ENCODE data around the gene ZNRF2. TPM values are rescaled to one million over a fixed set of nuclear protein-coding genes. Genes with fewer than 3 reads are reported as not detected.

The ZNRF2 gene
- total RNA-seq, 1 experiment from 2014 or later, result 9.8 TPM

DNA sequence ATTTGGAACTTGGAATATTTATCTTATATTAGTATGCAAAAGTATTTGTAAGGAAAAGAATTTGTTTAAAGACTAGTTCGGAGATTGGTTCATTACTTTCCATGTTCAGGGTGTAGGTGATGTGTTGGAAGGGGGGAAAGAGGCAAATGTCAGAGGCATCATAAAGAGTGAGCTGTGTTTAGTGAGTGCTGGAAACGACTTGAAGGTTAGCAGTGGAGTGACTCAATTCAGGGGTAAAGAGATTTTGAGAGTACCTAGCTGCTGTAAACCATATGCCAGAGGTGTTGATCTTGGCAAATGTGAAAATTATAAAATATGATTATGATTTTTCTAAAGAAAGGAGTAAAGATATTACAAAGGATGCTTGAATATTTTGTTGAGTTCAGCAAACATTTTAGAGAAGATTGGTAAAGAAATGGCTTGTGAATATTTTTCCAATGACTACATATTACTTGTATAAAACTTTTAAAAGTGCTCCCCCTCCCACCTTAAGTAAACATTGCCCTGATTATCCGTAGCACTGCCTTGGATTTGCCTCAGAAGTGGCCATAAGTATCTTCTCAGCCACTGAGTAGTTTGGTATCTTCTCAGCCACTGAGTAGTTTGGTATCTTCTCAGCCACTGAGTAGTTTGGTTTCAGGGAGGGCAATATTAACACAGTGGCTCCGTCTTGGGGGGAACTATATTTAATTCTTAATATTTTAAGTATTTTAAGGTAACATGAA, 51.5 kb downstream of the ZNRF2 start:
- BruUV-seq (replicated peaks), result no TSS peak
- Mint-ChIP-seq H3K4me3 (ENCODE audit: unreplicated experiment) (no peak overlapping the region), H3K4me1 (ENCODE audit: insufficient read depth, unreplicated experiment) (peaks cover 28% of the 10 kb centered on the region), H3K27me3 (ENCODE audit: insufficient read depth, unreplicated experiment) (no peaks in the 10 kb centered on the region), H3K36me3 (ENCODE audit: insufficient read depth, unreplicated experiment) (no peaks in the 10 kb centered on the region), H3K27ac (ENCODE audit: low read depth, unreplicated experiment) (peak overlapping the region; percentile 21), H3K9me3 (ENCODE audit: unreplicated experiment) (peaks cover 2% of the 10 kb centered on the region)
- DNase-seq (ENCODE audit: unreplicated experiment), result no peak
- TF ChIP-seq, protein P1, sequence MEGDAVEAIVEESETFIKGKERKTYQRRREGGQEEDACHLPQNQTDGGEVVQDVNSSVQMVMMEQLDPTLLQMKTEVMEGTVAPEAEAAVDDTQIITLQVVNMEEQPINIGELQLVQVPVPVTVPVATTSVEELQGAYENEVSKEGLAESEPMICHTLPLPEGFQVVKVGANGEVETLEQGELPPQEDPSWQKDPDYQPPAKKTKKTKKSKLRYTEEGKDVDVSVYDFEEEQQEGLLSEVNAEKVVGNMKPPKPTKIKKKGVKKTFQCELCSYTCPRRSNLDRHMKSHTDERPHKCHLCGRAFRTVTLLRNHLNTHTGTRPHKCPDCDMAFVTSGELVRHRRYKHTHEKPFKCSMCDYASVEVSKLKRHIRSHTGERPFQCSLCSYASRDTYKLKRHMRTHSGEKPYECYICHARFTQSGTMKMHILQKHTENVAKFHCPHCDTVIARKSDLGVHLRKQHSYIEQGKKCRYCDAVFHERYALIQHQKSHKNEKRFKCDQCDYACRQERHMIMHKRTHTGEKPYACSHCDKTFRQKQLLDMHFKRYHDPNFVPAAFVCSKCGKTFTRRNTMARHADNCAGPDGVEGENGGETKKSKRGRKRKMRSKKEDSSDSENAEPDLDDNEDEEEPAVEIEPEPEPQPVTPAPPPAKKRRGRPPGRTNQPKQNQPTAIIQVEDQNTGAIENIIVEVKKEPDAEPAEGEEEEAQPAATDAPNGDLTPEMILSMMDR (IDR thresholded peaks at IDR 0.05; ENCODE audit: unreplicated experiment), result no peak
- intact Hi-C loops (cut with micrococcal nuclease), result no loop called here
- ChIA-PET CTCF (interaction anchor here (1.0 to 1.1 kb wide), 2 partner anchors 8 to 77 kb away, joined by 3 to 4 read pairs; no protein-coding TSS in a partner anchor), POLR2A (interaction anchor here (0.7 to 3.0 kb wide), 7 partner anchors 10 to 51 kb away, joined by 3 to 27 read pairs (median 3); no protein-coding TSS in a partner anchor)

DNA sequence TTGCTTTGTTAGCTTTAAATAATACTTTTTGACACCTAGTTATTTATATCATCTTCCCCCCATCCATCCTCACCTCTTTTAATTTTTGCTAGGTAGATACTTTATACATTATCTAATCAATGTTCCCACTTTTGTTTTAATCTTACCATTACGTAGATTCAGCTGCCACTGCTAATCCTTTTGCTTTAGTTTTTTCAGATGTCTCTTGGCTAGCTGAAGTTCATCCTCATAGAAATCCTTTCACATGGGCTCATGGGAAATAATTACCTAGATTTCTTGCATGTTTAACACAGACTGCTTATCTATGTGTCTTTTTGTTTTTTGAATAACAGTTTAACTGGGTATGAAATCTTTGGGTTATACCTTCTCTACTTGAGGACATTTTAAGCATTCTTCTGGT, 60.1 kb downstream of the ZNRF2 start:
- peaks cover 37% of the 10 kb centered on the region for H3K4me1 Mint-ChIP-seq (ENCODE audit: insufficient read depth, unreplicated experiment)
- no TSS peak for BruUV-seq (replicated peaks)
- no peak overlapping the region for H3K27ac Mint-ChIP-seq (ENCODE audit: low read depth, unreplicated experiment)
- ChIA-PET CTCF (interaction anchor here (0.5 kb wide), 1 partner anchor 180 kb away, joined by 3 read pairs; no protein-coding TSS in a partner anchor), POLR2A (interaction anchor here (0.8 to 3.6 kb wide), 5 partner anchors 16 to 61 kb away, joined by 3 to 41 read pairs (median 3); partner anchors contain the start of gene ZNRF2)
- DNase-seq (ENCODE audit: unreplicated experiment), result no peak
- TF ChIP-seq, protein P1 (IDR thresholded peaks at IDR 0.05; ENCODE audit: unreplicated experiment), result no peak
- no peaks in the 10 kb centered on the region for H3K36me3 Mint-ChIP-seq (ENCODE audit: insufficient read depth, unreplicated experiment)
- H3K4me3 Mint-ChIP-seq (ENCODE audit: unreplicated experiment), result no peak overlapping the region
- intact Hi-C loops (cut with micrococcal nuclease), result no loop called here
- H3K9me3 Mint-ChIP-seq (ENCODE audit: unreplicated experiment), result peaks cover 16% of the 10 kb centered on the region
- no peaks in the 10 kb centered on the region for H3K27me3 Mint-ChIP-seq (ENCODE audit: insufficient read depth, unreplicated experiment)

DNA sequence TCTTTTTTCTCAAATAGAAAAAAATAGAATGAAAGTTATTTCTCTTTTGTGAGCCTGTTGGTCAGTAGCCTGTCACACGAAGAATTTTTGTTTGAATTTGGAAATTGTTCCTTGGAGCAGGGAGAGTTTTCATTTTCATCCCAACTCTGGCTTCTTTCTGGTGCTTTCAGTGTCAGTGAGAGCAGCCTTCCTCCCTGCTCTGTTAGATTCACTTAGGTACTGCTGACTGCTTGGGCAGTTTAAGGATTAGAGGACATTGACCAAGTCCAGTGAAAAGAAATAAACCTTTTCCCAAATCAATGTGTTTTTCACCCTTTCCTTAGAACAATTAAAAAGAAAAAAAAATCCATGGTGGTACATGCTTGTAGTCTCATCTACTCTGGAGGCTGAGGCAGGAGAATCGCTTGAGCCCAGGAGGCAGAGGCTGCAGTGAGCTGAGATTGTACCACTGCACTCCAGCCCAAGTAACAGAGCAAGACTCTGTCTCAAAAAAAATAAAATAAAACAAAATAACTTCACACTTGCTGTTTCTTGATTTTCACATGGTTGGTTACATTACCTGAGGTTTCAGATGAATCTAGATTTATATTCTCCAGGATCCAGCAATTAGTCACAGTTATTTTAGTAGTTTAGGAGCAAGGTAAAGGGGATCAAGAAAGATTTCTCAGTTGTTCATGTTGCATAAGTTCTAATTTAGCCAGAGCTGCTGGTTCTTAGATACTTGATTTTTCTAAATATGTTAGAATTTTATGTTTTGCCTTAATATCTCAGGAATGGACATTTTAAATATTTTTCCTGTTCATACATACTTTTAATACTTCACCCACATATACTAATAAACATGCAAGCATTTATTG, 63.1 kb downstream of the ZNRF2 start:
- no peak for DNase-seq (ENCODE audit: unreplicated experiment)
- peaks cover 43% of the 10 kb centered on the region for H3K4me1 Mint-ChIP-seq (ENCODE audit: insufficient read depth, unreplicated experiment)
- no TSS peak for BruUV-seq (replicated peaks)

More for the DNA sequence above, 63.1 kb downstream of the ZNRF2 start:
- POLR2A ChIA-PET, result interaction anchor here (0.7 to 4.9 kb wide), 18 partner anchors 12 to 592 kb away, joined by 3 to 89 read pairs (median 14); partner anchors contain the start of genes MTURN and ZNRF2
- CTCF ChIA-PET, result interaction anchor here (0.7 kb wide), 1 partner anchor 183 kb away, joined by 4 read pairs; no protein-coding TSS in a partner anchor
- peak overlapping the region; percentile 93 for H3K27ac Mint-ChIP-seq (ENCODE audit: low read depth, unreplicated experiment)
- TF ChIP-seq, protein P1 (IDR thresholded peaks at IDR 0.05; ENCODE audit: unreplicated experiment), result no peak
- H3K4me3 Mint-ChIP-seq (ENCODE audit: unreplicated experiment), result peak overlapping the region; percentile 63
- no peaks in the 10 kb centered on the region for H3K27me3 Mint-ChIP-seq (ENCODE audit: insufficient read depth, unreplicated experiment)
- H3K9me3 Mint-ChIP-seq (ENCODE audit: unreplicated experiment), result no peaks in the 10 kb centered on the region
- no peaks in the 10 kb centered on the region for H3K36me3 Mint-ChIP-seq (ENCODE audit: insufficient read depth, unreplicated experiment)
- intact Hi-C loops (cut with micrococcal nuclease), result loop anchor here (2.0 kb wide), 1 partner anchor 63 kb away; the partner anchor contains the start of gene ZNRF2
